HEK293 (cell line): ENCODE data around the gene PRSS8.

Source experiments
- MZF1 ChIP-seq: fragments of 450-650 bp; formaldehyde crosslinking; IDR thresholded peaks from 2 replicates; pipeline ENCODE4 v1.5.1; 2017; ENCODE audit warnings: missing biosample characterization, missing genetic modification characterization, borderline replicate concordance
- REST ChIP-seq: fragments of 450-650 bp; formaldehyde crosslinking; IDR thresholded peaks from 2 replicates; pipeline ENCODE4 v1.5.1; 2016; ENCODE audit warnings: missing biosample characterization, missing genetic modification characterization
- ZBTB26 ChIP-seq: fragments of 450-650 bp; formaldehyde crosslinking; optimal IDR thresholded peaks from 2 replicates; pipeline ENCODE3; 2016; ENCODE audit warnings: missing biosample characterization, mild to moderate bottlenecking, missing genetic modification characterization
- ZNF114 ChIP-seq: fragments of 450-650 bp; formaldehyde crosslinking; IDR thresholded peaks from 2 replicates; pipeline ENCODE4 v1.5.0; 2017; ENCODE audit warnings: missing biosample characterization, missing genetic modification characterization
- ZNF654 ChIP-seq: fragments of 450-650 bp; formaldehyde crosslinking; IDR thresholded peaks from 2 replicates; pipeline ENCODE4 v1.5.1; 2016; ENCODE audit warnings: low read depth, missing biosample characterization, missing genetic modification characterization
- ZNF664 ChIP-seq: fragments of 450-650 bp; formaldehyde crosslinking; IDR thresholded peaks from 2 replicates; pipeline ENCODE4 v1.5.1; 2016; ENCODE audit warnings: missing biosample characterization, missing genetic modification characterization
- ZNF747 ChIP-seq: fragments of 450-650 bp; formaldehyde crosslinking; IDR thresholded peaks from 2 replicates; pipeline ENCODE4 v1.5.1; 2016; ENCODE audit warnings: missing biosample characterization, missing genetic modification characterization
- ZNF776 ChIP-seq: fragments of 450-650 bp; formaldehyde crosslinking; IDR thresholded peaks from 2 replicates; pipeline ENCODE4 v1.5.0; 2017; ENCODE audit warnings: missing biosample characterization, missing genetic modification characterization, borderline replicate concordance
- TF ChIP-seq, protein P1 (sequence below): fragments of 450-650 bp; formaldehyde crosslinking; IDR thresholded peaks from 2 replicates; pipeline ENCODE4 v1.5.1; 2016; ENCODE audit warnings: missing biosample characterization, missing genetic modification characterization
- TF ChIP-seq, protein P2 (sequence below): fragments of 450-650 bp; formaldehyde crosslinking; conservative IDR thresholded peaks from 2 replicates; pipeline ENCODE4 v1.5.1; 2016; ENCODE audit warnings: low read depth, missing biosample characterization, missing genetic modification characterization

GRCh38 chr16:31090540-31090939, 45.0 kb downstream of the PRSS8 start:
- no peak for TF ChIP-seq ZNF664
- TF ChIP-seq ZBTB26 (tag by site-specific recombination), result no peak
- TF ChIP-seq, protein P1, sequence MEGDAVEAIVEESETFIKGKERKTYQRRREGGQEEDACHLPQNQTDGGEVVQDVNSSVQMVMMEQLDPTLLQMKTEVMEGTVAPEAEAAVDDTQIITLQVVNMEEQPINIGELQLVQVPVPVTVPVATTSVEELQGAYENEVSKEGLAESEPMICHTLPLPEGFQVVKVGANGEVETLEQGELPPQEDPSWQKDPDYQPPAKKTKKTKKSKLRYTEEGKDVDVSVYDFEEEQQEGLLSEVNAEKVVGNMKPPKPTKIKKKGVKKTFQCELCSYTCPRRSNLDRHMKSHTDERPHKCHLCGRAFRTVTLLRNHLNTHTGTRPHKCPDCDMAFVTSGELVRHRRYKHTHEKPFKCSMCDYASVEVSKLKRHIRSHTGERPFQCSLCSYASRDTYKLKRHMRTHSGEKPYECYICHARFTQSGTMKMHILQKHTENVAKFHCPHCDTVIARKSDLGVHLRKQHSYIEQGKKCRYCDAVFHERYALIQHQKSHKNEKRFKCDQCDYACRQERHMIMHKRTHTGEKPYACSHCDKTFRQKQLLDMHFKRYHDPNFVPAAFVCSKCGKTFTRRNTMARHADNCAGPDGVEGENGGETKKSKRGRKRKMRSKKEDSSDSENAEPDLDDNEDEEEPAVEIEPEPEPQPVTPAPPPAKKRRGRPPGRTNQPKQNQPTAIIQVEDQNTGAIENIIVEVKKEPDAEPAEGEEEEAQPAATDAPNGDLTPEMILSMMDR, result no peak
- TF ChIP-seq MZF1 (tag by site-specific recombination), result no peak
- TF ChIP-seq REST (tag by site-specific recombination), result no peak
- no peak for TF ChIP-seq ZNF114 (tag by site-specific recombination)
- no peak for TF ChIP-seq ZNF747
- TF ChIP-seq, protein P2, sequence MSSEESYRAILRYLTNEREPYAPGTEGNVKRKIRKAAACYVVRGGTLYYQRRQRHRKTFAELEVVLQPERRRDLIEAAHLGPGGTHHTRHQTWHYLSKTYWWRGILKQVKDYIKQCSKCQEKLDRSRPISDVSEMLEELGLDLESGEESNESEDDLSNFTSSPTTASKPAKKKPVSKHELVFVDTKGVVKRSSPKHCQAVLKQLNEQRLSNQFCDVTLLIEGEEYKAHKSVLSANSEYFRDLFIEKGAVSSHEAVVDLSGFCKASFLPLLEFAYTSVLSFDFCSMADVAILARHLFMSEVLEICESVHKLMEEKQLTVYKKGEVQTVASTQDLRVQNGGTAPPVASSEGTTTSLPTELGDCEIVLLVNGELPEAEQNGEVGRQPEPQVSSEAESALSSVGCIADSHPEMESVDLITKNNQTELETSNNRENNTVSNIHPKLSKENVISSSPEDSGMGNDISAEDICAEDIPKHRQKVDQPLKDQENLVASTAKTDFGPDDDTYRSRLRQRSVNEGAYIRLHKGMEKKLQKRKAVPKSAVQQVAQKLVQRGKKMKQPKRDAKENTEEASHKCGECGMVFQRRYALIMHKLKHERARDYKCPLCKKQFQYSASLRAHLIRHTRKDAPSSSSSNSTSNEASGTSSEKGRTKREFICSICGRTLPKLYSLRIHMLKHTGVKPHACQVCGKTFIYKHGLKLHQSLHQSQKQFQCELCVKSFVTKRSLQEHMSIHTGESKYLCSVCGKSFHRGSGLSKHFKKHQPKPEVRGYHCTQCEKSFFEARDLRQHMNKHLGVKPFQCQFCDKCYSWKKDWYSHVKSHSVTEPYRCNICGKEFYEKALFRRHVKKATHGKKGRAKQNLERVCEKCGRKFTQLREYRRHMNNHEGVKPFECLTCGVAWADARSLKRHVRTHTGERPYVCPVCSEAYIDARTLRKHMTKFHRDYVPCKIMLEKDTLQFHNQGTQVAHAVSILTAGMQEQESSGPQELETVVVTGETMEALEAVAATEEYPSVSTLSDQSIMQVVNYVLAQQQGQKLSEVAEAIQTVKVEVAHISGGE, result no peak
- no peak for TF ChIP-seq ZNF776 (tag by site-specific recombination)
- TF ChIP-seq ZNF654 (tag by site-specific recombination), result no peak
